Measurements from ENCODE around the gene TCP1. TPM values are rescaled to one million over a fixed set of nuclear protein-coding genes. Genes with fewer than 3 reads are reported as not detected.
A peak's percentile ranks its signal among the peaks of the same experiment; 100 is the strongest.

TCP1 gene
- total and polyA plus RNA-seq, 2 of the 13 experiments (the other 11 are each of a cell fraction or from before 2014, with no cell fraction given) = 116 to 553 TPM

- TF ChIP-seq RNF219 (CRISPR knock-in tag; IDR thresholded peaks at IDR 0.05) (no peak; the same call in 1 of the 2 replicates), ZNF337 (CRISPR knock-in tag; IDR thresholded peaks at IDR 0.05; ENCODE audit: borderline replicate concordance, low read depth) (no peak), ZNF672 (CRISPR knock-in tag; IDR thresholded peaks at IDR 0.05) (no peak), CCAR2 (optimal IDR thresholded peaks at IDR 0.05; ENCODE audit: low read depth, low read length) (no peak), ZSCAN29 (CRISPR knock-in tag; conservative IDR thresholded peaks at IDR 0.05) (0 out of 2 replicates have a peak, but pooled peaks have one; percentile 19), ZFP62 (CRISPR knock-in tag; IDR thresholded peaks at IDR 0.05) (no peak), ZNF619 (CRISPR knock-in tag; IDR thresholded peaks at IDR 0.05) (no peak), E2F2 (CRISPR knock-in tag; IDR thresholded peaks at IDR 0.05; ENCODE audit: borderline replicate concordance) (no peak), ARNT (IDR thresholded peaks at IDR 0.05) (no peak), STAT6 (CRISPR knock-in tag; IDR thresholded peaks at IDR 0.05; ENCODE audit: borderline replicate concordance) (no peak), ERF (CRISPR knock-in tag; IDR thresholded peaks at IDR 0.05) (no peak), ESRRA (CRISPR knock-in tag; IDR thresholded peaks at IDR 0.05; ENCODE audit: low read depth) (no peak), ZSCAN21 (CRISPR knock-in tag; IDR thresholded peaks at IDR 0.05; ENCODE audit: borderline replicate concordance) (no peak), ZNF414 (CRISPR knock-in tag; IDR thresholded peaks at IDR 0.05) (no peak), ZSCAN25 (CRISPR knock-in tag; IDR thresholded peaks at IDR 0.05) (no peak), SMAD3 (CRISPR knock-in tag; IDR thresholded peaks at IDR 0.05) (no peak), ZNF160 (CRISPR knock-in tag; IDR thresholded peaks at IDR 0.05) (no peak; the same call in 1 of the 2 replicates), MYPOP (CRISPR knock-in tag; IDR thresholded peaks at IDR 0.05) (0 out of 2 replicates have a peak, but pooled peaks have one; percentile 5), ZSCAN20 (CRISPR knock-in tag; IDR thresholded peaks at IDR 0.05; ENCODE audit: borderline replicate concordance) (peak; percentile 51; the same call in 1 of the 2 replicates), RARG (CRISPR knock-in tag; IDR thresholded peaks at IDR 0.05; ENCODE audit: low read depth) (0 out of 2 replicates have a peak, but pooled peaks have one; percentile 11), ZMAT3 (CRISPR knock-in tag; conservative IDR thresholded peaks at IDR 0.05) (no peak), SOX5 (CRISPR knock-in tag; IDR thresholded peaks at IDR 0.05; ENCODE audit: borderline replicate concordance) (no peak), RORA (CRISPR knock-in tag; IDR thresholded peaks at IDR 0.05) (no peak)
These were observed 537 bp downstream of the TCP1 start (continued) for GRCh38 chr6:159788753-159789376.

All from HepG2 (cell line).